Kidney epithelial cell (primary cell): ENCODE measurements around the gene SIK3. TPM values are rescaled to one million over a fixed set of nuclear protein-coding genes. Genes with fewer than 3 reads are reported as not detected.
"Not testable (repeated sequence)": the region's sequence is repeated elsewhere in the genome, so short reads cannot be mapped to it uniquely, and the experiment has no call there.

Experiments used
- DNase-seq: peaks from one replicate; pipeline ENCODE4 v3.0.0-alpha.2; 2010; ENCODE audit warnings: low read depth
- H3K27me3 ChIP-seq: 2 replicates; pipeline ENCODE4 v1.6.0; 2011; ENCODE audit warnings: low read length; ENCODE audit not compliant: control insufficient read depth, insufficient read depth
- H3K36me3 ChIP-seq: 2 replicates; pipeline ENCODE4 v1.5.1; 2011; ENCODE audit warnings: low read length; ENCODE audit not compliant: control insufficient read depth, insufficient read depth
- H3K4me3 ChIP-seq: 2 replicates; pipeline ENCODE4 v1.5.1; 2011; ENCODE audit warnings: low read depth, mild to moderate bottlenecking, control low read depth, low read length
- total RNA-seq: library from RNA; depleted of rRNA; stranded (reverse); fragments of >200 nt; gene quantifications from 2 replicates; pipeline ENCODE4 v1.2.3, GENCODE V29; 2015
- TF ChIP-seq, protein P1 (sequence below): IDR thresholded peaks from 2 replicates; pipeline ENCODE4 v1.5.1; 2011; ENCODE audit warnings: mild to moderate bottlenecking, moderate library complexity, low read length, control low read depth, inconsistent platforms; ENCODE audit not compliant: insufficient read depth, poor library complexity, severe bottlenecking

SIK3 gene
- total RNA-seq, 1 donor from 2014 or later, result 12.9 TPM

DNA sequence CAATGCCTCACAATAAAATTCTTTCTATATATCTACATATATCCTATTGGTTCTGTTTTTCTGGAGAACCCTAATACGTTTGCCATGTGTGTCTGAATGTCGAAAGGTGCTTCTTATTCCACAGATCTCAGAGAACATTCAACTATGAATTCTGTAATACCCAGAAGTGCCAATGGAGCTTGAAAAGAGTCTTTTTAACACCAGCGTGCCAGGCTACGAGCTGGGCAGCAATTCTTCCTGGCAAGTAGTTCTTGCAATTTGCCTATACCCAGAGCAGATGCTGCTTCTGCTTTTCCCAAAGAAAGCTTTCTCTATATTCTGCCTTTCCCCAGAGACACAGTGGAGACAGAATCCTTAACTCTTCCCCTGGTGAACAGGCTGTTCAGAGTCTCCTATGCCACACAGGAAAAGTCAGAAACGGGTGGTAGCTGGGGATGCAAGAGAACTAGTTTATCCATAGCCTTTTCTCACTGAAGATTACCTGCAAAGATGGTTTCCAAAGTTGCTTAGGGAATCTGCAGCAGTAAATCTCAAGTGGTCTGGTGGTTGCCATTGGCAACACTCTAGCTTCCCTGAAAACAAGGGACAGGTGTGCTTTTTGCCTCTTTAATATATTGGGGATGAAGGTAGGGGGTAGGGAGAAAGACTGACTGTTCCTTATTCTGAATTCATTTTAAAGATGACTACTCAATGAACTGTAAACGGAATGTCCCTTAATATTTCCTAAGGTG is 29.1 kb upstream of the SIK3 start:
- DNase-seq, result no peak
- Histone ChIP-seq H3K4me3 (no peak overlapping the region), H3K36me3 (no peaks in the 10 kb centered on the region), H3K27me3 (peaks cover 3% of the 10 kb centered on the region)
- TF ChIP-seq, protein P1, sequence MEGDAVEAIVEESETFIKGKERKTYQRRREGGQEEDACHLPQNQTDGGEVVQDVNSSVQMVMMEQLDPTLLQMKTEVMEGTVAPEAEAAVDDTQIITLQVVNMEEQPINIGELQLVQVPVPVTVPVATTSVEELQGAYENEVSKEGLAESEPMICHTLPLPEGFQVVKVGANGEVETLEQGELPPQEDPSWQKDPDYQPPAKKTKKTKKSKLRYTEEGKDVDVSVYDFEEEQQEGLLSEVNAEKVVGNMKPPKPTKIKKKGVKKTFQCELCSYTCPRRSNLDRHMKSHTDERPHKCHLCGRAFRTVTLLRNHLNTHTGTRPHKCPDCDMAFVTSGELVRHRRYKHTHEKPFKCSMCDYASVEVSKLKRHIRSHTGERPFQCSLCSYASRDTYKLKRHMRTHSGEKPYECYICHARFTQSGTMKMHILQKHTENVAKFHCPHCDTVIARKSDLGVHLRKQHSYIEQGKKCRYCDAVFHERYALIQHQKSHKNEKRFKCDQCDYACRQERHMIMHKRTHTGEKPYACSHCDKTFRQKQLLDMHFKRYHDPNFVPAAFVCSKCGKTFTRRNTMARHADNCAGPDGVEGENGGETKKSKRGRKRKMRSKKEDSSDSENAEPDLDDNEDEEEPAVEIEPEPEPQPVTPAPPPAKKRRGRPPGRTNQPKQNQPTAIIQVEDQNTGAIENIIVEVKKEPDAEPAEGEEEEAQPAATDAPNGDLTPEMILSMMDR, result no peak

DNA sequence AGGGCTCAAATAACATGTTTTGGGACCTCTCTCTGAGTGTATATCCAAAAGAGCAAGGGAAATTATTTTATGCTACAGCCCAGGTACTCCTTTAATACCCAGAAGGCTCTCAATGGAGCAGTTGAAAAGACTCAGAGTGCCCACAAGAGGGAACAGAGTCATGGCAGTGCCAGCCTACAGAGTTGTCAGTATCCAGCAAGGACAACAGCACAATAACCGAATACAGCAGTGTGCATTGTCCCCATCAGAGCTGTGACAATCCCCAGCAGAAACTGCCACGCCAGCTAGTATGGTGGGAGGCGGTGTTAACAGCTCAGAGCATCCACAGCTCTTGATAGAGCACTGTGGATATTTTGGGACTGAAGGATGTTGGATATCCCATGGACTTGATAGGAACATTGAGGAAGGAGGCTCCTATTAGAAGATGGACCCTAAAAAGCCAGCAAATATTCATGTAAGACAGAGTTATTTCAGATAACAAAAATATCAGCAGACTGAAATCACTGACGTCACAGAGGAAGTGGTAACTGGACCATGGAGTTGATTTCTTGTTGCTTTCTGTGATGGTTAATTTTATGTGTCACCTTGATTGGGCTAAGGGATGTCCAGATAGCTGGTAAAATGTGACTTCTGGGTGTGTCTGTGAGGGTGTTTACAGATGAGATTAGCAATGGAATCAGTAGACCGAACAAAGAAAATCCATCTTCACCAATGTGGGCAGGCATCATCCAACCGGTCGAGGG is 28.2 kb upstream of the SIK3 start:
- Histone ChIP-seq H3K27me3 (peaks cover 3% of the 10 kb centered on the region), H3K36me3 (no peaks in the 10 kb centered on the region), H3K4me3 (no peak overlapping the region)
- TF ChIP-seq, protein P1, result no peak
- DNase-seq, result no peak

DNA sequence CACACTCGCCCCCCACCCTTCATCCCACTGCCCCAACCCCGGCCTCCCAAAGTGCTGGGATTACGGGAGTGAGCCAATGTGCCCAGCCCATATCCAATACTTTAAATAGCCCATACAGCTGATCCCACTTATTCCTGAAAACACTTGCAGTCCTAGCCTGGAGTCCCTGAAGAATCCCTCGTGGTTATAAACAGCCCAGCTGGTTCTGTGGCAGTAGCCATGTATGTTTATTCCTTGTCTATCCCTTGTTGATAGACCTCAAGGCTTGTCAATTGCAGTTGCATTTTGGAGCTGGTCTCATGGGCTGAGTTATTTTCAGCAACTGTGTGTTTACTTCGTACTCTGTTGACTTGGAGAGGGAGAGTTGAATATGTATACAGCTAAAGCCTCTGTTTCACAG is 24.3 kb upstream of the SIK3 start:
- Histone ChIP-seq H3K27me3 (peaks cover 3% of the 10 kb centered on the region), H3K4me3 (no peak overlapping the region), H3K36me3 (no peaks in the 10 kb centered on the region)
- TF ChIP-seq, protein P1, result no peak
- DNase-seq, result no peak

DNA sequence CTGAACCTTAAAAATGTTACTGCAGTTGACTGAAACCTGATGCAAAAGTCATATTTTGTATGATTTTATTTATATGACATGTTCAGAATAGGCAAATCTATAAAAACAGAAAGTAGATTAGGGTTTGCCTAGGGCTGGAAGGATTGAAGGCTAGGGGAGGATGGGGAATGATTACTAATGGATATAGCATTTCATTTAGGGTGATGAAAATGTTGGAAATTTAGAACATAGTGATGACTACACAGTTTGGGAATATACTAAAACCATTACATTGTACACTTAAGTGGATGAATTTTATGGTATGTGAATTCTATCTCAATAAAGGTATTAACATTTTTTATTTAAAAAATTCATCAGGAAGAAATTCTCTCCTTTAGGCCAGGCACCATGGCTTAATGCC is 22.9 kb upstream of the SIK3 start:
- TF ChIP-seq, protein P1, result no peak
- no peak overlapping the region for H3K4me3 ChIP-seq
- DNase-seq, result no peak

DNA sequence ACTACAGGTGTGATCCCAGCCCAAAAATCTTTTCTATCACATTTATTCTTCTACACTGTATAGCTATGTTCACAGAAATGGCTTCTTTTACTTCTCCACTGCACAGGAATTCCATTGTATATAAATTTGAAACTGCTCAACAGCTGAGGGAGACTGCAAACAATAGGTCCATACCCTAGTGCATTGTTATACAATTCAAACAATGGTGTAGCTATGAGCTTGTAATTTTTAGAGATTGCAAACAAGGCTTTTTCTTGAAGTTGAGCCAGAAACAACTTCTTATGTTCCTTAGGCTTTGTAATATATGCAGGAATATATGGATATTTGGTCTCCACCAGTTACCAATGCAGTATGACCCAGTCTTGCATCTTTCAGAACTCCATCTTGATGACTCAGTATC is 19.5 kb upstream of the SIK3 start:
- TF ChIP-seq, protein P1, result no peak
- Histone ChIP-seq H3K4me3 (no peak overlapping the region), H3K27me3 (no peaks in the 10 kb centered on the region), H3K36me3 (no peaks in the 10 kb centered on the region)
- no peak for DNase-seq

More for the DNA sequence above, 22.9 kb upstream of the SIK3 start:
- Histone ChIP-seq H3K36me3 (no peaks in the 10 kb centered on the region), H3K27me3 (no peaks in the 10 kb centered on the region)

DNA sequence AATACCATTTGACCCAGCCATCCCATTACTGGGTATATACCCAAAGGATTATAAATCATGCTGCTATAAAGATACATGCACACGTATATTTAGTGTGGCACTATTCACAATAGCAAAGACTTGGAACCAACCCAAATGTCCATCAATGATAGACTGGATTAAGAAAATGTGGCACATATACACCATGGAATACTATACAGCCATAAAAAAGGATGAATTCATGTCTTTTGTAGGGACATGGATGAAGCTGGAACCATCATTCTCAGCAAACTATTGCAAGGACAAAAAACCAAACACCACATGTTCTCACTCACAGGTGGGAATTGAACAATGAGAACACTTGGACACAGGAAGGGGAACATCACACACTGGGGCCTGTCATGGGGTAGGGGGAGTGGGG is 14.7 kb upstream of the SIK3 start:
- H3K4me3 ChIP-seq, H3K27me3 ChIP-seq, DNase-seq, H3K36me3 ChIP-seq: not testable (repeated sequence)

DNA sequence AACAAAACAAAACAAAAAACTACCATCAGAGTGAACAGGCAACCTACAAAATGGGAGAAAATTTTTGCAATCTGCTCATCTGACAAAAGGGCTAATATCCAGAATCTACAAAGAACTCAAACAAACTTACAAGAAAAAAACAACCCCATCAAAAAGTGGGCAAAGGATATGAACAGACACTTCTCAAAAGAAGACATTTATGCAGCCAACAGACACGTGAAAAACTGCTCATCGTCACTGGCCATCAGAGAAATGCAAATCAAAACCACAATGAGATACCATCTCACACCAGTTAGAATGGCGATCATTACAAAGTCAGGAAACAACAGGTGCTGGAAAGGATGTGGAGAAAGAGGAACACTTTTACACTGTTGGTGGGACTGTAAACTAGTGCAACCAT is 14.3 kb upstream of the SIK3 start:
- H3K36me3 ChIP-seq, H3K4me3 ChIP-seq, DNase-seq, H3K27me3 ChIP-seq: not testable (repeated sequence)
